Activated CD8-positive, alpha-beta memory T cell treated with anti-CD3 and anti-CD28 coated beads for 48 hours (primary cell): ENCODE measurements around the gene RNF7.
"Not testable (repeated sequence)": the region's sequence is repeated elsewhere in the genome, so short reads cannot be mapped to it uniquely, and the experiment has no call there.

Experiments
- DNase-seq, 3 experiments: peaks; one replicate each; pipeline ENCODE4 v3.0.0-alpha.2; 2020; ENCODE audit warnings: low read depth in 2 of 3, low spot score in 2 of 3

RNF7 gene

DNA sequence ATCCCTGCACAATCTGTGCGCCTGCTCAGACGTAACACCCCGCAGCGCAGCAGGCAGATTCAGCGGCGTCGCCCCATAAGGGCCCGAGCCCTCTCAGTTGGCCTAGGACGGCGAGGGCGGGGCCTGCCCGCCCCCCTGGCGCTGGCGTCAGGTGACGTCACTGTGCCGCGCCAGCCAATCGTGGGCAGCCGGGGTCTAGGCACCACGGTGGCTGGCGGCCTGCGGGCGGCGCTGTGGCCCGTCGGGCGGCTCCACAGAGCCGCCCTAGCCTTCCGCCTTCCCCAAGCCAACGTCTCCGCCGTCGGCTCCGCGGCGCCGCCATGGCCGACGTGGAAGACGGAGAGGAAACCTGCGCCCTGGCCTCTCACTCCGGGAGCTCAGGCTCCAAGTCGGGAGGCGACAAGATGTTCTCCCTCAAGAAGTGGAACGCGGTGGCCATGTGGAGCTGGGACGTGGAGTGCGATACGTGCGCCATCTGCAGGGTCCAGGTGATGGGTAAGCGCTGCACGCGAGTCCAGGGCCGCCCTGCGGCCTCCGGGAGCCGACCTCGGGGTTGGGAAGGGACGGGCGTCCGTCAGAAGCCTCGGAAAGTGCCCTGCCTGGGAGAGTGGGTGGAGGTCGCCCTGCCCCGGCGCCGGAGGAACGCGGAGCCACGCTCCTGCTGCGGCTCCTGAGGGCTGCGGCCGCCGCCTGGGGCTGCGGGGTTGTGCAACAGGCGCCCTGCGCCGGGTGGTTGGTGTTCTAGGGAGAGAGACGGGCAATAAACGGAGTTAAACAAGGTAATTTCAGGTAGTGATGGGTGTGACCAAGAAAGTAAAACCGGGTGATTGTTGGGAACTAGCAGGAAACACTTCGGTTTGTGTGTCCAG, at the start of gene RNF7:
Gene RNF7 (plus strand): TSS at position 277 of the 869 bp plus-strand sequence. CDS start 44 bp downstream, at position 321.
- peak; percentile 70 to 97 (median 91) for DNase-seq

DNA sequence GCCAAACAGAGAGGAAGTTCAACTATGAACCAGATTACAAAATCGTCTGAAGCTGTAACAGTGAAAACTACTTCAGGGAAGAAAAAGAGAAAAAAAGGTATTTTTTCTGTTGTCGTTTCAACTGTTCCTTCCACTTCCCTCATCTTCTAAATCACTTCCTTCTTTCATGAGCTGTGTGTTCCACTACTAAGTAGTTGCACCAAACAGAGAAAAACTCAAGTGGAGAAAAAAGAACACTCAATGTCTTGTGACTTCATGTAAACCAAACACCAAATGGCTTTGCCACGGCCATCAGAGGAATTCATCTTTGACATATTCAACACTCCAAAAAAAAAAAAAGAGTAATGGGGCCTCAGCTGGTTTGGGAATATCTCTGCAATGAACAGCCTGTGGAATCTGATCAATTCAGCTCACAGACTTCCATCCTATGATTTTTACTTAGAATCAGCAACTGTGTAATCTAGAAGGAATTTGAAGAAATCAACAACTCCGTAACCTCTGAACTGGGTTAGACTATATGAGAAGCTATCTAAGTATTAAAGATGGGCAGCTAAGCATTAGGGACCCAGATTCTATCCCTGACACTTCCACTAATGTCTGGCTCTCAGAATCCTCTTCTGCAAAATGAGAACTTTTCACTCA, 47.5 kb upstream of the RNF7 start:
- no peak for DNase-seq

DNA sequence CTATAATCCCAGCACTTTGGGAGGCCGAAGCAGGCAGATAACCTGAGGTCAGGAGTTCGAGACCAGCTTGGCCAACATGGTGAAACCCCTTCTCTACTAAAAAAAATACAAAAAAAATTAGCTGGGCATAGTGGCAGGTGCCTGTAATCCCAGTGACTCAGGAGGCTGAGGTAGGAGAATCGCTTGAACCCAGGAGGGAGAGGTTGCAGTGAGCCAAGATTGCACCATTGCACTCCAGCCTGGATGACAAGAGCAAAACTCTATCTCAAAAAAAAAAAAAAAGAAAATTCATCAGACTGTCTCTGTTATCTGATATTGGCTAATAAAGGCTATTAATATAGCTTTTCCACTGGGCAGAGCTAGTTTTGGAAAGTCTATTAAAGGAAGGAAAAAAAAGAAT, 46.6 kb upstream of the RNF7 start:
- not testable (repeated sequence) for DNase-seq

DNA sequence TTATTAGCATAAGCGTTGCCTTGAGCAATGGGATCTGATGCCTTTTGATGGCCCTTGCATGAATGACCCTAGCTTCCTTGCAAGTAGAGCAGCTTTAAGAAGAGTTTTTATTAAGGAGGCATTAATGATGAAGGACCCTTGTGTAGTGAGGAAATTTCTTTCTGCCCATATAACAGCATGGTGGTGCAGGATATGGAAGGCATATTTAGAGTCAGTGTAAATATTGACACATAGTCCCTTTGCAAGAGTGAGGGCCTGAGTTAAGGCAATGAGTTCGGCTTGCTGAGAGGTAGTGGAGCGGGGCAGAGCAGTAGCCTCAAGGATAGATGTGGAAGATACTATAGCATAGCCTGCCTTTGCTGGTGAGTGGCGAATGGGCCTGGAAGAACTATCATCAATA, 45.1 kb upstream of the RNF7 start:
- DNase-seq = not testable (repeated sequence)

DNA sequence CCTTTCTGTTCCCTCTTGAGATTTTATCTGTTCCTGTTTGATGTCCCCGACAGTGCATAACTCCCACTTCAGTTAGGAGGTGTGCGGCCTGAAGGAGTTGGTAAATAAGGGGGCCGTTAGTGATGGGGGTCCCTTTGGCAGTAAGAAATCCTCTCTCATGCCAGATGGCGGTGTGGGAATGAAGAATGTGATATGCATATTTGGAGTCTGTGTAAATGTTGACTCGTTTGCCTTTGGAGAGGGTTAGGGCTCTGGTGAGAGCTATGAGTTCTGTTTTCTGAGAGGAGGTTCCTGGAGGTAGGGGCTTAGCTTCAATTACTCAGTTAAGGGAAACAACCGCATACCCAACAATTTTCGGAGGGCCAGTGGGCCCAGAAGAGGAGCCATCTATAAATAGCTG, 38.8 kb upstream of the RNF7 start:
- no peak for DNase-seq

DNA sequence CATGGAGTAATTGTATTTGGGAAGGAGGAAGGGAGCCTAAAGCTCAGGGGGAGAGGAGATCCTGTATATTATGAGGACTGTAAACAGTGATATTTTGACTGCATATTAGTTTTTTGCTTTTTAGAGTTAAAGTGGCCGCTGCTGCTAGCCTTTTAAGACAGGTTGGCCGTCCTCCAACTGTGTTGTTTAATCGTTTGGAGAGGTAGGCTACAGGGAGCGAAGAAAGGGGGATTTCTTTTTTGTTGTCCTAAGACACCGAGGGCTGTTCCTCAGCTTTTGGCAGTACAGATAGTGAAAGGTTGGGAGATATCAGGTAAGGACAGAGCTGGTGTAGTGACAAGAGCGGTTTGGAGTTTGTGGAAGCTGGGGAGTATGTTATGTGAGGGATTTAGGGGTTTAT, 38.2 kb upstream of the RNF7 start:
- no peak for DNase-seq

DNA sequence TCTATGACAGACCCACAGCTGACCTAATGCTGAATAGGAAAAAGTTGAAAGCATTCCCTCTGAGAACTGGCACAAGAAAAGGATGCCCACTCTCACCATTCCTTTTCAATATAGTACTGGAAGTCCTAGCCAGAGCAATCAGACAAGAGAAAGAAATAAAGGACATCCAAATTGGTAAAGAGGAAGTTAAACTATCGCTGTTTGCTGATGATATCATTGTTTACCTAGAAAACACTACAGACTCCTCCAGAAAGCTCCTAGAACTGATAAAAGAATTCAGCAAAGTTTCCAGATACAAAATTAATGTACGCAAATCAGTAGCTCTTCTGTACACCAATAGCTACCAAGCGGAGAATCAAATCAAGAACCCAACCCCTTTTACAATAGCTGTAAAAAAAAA, 34.7 kb upstream of the RNF7 start:
- not testable (repeated sequence) for DNase-seq

GRCh38 chr3:141707741-141708203, 30.3 kb upstream of the RNF7 start:
- no peak for DNase-seq

GRCh38 chr3:141708367-141708766, 29.7 kb upstream of the RNF7 start:
- DNase-seq = no peak

- no peak for DNase-seq
Observed at GRCh38 chr3:141709126-141709770, 28.9 kb upstream of the RNF7 start.

DNA sequence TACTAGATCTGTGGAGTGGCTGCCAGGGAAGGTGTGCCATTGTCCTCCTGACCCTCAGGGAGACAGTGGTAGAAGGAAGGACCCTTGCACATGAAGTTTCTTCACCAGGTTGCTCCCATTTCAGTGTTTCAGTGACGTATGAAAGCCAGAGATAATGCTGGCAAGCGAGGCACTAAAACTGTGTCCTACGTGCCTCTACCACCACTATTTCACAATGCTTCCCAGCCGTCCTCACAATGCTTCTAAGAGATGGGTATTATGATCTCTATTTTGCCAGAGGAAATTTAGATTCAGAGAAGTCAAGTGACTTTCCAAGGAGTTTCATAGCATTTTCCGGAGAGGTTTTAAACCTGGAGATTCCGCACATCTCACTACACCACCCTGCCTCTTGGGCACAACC, 28.0 kb upstream of the RNF7 start:
- DNase-seq = no peak

DNA sequence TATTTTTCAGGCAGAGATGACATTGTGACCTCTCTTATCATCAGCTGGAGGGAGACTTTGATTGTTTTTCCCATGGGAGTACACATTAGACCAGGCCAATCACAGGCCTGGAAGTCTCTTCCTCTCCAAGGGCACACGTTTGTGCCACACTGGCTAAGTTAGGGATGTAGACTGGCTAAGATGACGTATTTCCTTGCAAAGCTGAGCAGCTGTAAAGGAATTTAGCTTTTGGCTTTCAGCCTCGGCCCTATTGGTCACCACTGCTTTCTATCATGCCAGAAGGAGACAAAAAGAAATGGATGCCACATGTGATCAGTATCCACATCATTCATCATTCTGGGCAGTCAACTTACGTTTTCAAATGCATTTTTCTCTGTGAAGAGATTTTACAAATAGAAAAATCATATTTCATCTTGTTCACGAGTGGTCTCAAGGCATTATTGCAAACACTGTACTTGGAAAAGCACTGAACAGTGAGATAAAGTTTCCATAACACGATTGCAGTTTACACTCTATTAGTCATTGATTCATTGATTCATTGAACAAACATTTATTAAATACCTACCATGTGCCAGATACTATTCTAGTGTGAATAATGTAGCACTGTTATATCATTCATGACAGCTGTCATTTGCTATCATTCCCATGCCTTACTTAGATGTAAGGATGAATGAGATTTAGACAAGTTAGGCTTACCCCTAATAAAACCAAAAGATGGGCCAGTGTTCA, 27.0 kb upstream of the RNF7 start:
- DNase-seq = no peak

GRCh38 chr3:141714671-141715070, 23.4 kb upstream of the RNF7 start:
- no peak for DNase-seq

- DNase-seq = no peak
Observed at GRCh38 chr3:141722081-141722480, 16.0 kb upstream of the RNF7 start.

GRCh38 chr3:141722648-141723047, 15.4 kb upstream of the RNF7 start:
- no peak for DNase-seq

DNA sequence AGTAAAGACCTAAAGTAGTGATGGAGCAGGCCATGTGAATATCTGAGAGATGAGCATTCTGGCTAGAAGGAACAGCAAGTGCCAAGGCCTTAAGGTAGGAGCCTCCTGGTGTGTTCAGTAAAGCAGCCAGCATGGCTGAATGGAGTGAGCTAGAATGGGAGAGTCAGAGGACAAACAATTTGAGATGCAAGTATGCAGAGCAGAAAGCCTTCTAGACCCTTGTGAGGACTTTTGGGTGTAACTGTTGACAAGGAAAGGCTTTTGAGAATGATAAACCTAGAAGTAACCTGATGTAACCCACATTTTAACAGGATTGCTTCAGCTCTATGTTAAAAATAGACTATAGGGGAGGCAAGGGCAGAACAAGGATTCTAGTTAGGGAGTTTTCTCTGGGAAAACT, 14.8 kb upstream of the RNF7 start:
- DNase-seq = no peak

DNA sequence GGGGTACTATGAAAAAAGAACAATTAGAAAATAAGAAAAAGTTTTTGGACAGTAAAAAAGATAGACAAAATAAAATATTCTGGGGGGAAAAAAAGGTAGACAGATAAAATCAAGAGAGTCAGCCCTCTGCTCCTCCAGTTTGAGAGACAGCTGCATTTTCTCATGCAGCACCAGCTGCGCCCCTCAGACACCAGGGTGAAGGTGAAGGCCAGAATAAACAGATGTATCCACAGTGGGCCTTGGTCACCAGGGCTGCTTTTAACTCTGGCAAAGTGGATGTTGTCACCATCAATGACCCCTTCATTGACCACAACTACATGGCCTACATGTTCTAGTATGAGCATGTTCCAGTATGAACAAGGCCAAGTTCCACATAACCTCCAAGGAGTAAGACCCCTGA, 13.9 kb upstream of the RNF7 start:
- DNase-seq = no peak

- DNase-seq = no peak
Observed at GRCh38 chr3:141725036-141725435, 13.1 kb upstream of the RNF7 start.

- no peak for DNase-seq
Observed at GRCh38 chr3:141726483-141726882, 11.6 kb upstream of the RNF7 start.

DNA sequence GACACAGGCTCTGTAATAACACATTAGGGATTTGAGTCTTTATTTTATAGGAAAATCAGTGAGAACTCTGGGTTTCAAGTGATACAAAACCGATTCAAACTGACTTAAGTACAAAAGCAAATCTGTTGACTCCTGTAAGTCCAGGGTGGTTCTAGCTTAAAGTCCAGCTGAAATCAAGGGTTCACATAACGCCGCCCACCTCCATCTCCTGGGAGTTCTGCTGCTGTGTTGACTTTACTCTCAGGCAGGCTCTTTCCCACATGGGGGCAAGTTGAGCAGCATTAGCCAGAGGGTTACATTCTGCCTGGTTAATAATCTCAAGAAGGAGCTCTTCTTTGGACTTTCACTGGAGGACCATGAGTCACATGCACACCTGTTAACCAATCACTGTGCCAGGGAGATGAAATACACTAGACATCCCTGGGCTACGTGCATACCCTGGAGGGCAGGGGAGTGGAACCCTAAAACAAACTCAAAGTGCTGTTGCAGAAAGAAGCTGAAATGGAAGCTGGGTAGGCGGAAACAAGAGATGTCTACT, 9.7 kb upstream of the RNF7 start:
- no peak for DNase-seq

DNA sequence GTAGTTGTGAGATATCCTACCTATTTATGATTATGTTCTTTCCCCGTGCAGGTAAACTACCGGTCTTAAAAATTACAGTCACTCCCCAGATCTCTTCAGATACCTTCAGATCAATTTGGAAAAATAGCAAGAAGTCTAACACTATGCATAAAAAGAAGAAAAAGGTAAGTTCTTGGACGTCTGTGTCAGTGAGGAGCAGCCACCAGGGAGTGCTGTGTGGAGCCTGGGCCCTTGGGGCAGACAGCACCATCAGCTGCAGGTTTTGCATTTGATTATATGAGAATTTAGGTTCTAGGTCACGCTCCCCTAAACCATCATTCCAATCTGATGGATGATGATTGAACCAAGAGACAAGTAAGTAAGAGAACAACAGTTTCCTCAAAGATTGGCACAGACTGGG, 8.9 kb upstream of the RNF7 start:
- DNase-seq = no peak
